Measurements from ENCODE around the gene SAMD4A.

SAMD4A gene

GRCh38 chr14:54669721-54670561 is 103.0 kb downstream of the SAMD4A start:
- H3K4me3 ChIP-seq (ENCODE audit: low read length) = no peak overlapping the region
- peak; percentile 73 for DNase-seq (ENCODE audit: low read depth)
- no peak for TF ChIP-seq CTCF (IDR thresholded peaks at IDR 0.05; ENCODE audit: insufficient read depth, low read depth, low read length, missing control alignments)

- no peak for TF ChIP-seq CTCF (IDR thresholded peaks at IDR 0.05; ENCODE audit: insufficient read depth, low read depth, low read length, missing control alignments)
- H3K4me3 ChIP-seq (ENCODE audit: low read length) = no peak overlapping the region
- no peak for DNase-seq (ENCODE audit: low read depth)
These were observed 104.6 kb downstream of the SAMD4A start for GRCh38 chr14:54671537-54671936.

- DNase-seq (ENCODE audit: low read depth) = no peak
- TF ChIP-seq CTCF (IDR thresholded peaks at IDR 0.05; ENCODE audit: insufficient read depth, low read depth, low read length, missing control alignments) = no peak
- no peak overlapping the region for H3K4me3 ChIP-seq (ENCODE audit: low read length)
These were observed 105.3 kb downstream of the SAMD4A start for GRCh38 chr14:54672181-54672580.

GRCh38 chr14:54672688-54673087 is 105.8 kb downstream of the SAMD4A start:
- DNase-seq (ENCODE audit: low read depth) = no peak
- H3K4me3 ChIP-seq (ENCODE audit: low read length) = no peak overlapping the region
- no peak for TF ChIP-seq CTCF (IDR thresholded peaks at IDR 0.05; ENCODE audit: insufficient read depth, low read depth, low read length, missing control alignments)

- DNase-seq (ENCODE audit: low read depth) = no peak
- H3K4me3 ChIP-seq (ENCODE audit: low read length) = no peak overlapping the region
- no peak for TF ChIP-seq CTCF (IDR thresholded peaks at IDR 0.05; ENCODE audit: insufficient read depth, low read depth, low read length, missing control alignments)
These were observed 106.5 kb downstream of the SAMD4A start for GRCh38 chr14:54673193-54674045.

- H3K4me3 ChIP-seq (ENCODE audit: low read length) = no peak overlapping the region
- no peak for TF ChIP-seq CTCF (IDR thresholded peaks at IDR 0.05; ENCODE audit: insufficient read depth, low read depth, low read length, missing control alignments)
- no peak for DNase-seq (ENCODE audit: low read depth)
These were observed 107.3 kb downstream of the SAMD4A start for GRCh38 chr14:54674046-54674741.
